Activated CD8-positive, alpha-beta memory T cell treated with anti-CD3 and anti-CD28 coated beads for 1 hour (primary cell): ENCODE data around the gene GPC1.
"Not testable (repeated sequence)": the region's sequence is repeated elsewhere in the genome, so short reads cannot be mapped to it uniquely, and the experiment has no call there.

ENCODE experiments used
- DNase-seq, 2 donors: peaks; one replicate each; pipeline ENCODE4 v3.0.0-alpha.2; 2020; ENCODE audit warnings: low read depth in 1 of 2; ENCODE audit errors: extremely low read depth in 1 of 2

Gene GPC1

GRCh38 chr2:240494194-240494793 is 58.8 kb downstream of the GPC1 start:
- no peak for DNase-seq

DNA sequence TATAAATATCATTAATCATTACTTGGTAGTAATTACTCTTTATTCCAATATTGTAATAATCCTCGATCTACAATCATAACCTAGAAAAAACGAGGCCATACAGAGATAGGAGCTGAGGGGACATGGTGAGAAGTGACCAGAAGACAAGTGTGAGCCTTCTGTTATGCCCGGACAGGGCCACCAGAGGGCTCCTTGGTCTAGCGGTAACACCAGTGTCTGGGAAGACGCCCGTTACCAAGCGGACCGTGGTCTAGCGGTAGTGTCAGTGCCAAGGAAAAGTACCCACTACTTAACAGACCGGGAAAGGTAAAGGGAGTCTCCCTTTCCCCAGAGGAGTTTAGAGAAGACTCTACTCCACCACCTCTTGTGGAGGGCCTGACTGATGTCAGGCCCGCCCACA is 59.5 kb downstream of the GPC1 start:
- DNase-seq, result not testable (repeated sequence)

DNA sequence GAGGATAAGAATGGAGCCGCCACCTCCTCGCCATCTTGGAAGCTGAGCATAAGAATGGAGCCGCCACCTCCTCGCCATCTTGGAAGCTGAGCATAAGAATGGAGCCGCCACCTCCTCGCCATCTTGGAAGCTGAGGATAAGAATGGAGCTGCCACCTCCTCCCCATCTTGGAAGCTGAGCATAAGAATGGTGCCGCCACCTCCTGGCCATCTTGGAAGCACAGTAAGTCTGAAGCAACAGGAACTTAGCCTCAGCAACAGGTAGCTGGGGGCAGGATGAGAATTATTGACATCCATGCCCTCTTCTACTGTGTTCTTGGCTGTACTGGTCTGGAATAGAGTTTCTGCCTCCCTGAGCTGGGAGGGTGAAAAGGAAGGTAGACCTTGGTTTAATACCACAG is 61.6 kb downstream of the GPC1 start:
- not testable (repeated sequence) for DNase-seq

GRCh38 chr2:240498171-240498957 is 62.9 kb downstream of the GPC1 start:
- DNase-seq, result no peak

- DNase-seq, result no peak
Observed at GRCh38 chr2:240498958-240499260, 63.4 kb downstream of the GPC1 start.

DNA sequence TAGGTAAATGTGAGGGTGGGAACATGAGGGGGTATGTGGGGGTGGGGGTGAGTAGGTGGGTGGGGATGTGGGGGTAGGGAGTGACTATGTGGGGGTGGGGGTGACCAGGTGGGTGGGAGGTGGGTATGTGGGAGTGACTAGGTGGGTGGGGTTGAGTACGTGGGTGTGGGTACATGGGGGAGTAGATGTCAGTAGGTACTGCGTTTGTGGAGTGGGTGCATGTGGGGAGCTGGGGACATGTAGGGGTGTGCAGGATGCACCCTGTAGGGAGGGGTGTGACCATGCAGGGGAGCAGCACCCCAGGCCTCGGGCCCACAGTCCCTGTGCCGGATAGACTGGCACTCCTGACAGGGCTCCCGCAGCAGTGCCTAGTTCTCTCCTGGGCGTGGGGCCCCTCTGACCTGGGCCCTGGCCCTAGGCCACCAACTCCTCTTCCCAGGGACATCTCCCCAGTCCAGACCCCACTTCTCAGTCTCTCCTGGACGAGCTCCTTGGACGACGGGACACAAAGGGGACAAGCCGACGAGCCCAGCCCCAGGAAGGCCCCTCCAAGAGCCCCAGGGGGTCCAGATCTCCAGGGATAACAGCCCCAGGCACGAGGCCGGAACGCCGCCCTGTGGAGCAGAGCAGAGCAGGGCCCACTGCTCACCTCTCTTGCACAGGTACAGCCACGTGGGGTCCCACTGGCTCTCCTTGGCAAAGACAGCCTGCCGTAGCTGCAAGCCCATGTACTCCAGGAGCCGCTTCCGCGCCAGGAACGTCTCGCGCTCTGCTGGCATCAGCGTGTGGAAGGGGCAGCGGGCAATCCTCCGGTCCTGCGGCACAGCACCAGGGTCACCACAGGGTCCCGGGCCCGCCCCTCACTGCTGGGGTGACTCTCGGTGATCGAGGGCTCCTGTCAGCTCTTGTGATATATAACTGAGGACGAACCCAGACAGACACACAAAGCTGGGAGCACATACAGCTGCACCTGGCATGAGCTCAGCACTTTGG is 64.1 kb downstream of the GPC1 start:
- no peak for DNase-seq

GRCh38 chr2:240500561-240501423 is 65.3 kb downstream of the GPC1 start:
- DNase-seq, result no peak

DNA sequence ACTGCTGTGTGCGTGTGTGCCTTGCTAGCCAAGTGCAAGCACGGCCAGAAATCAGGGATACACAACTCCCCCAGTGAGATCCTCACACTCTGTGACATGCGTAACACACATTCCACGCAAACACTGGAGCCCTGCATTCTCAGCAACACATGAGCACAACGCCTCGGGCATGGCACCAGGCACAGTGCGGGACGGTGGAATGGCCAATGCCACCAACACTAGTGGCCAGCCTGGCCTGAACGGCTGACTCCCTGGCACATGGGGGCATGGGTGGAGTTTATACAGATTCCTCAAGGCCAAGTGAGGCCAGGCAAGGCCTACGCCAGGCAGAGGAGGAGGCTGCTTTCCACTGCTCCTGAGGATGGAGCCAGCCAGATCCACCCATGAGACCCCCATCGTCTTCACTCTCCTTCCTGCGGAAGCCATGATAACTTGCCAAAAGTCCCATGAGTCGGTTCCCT is 66.1 kb downstream of the GPC1 start:
- no peak for DNase-seq

DNA sequence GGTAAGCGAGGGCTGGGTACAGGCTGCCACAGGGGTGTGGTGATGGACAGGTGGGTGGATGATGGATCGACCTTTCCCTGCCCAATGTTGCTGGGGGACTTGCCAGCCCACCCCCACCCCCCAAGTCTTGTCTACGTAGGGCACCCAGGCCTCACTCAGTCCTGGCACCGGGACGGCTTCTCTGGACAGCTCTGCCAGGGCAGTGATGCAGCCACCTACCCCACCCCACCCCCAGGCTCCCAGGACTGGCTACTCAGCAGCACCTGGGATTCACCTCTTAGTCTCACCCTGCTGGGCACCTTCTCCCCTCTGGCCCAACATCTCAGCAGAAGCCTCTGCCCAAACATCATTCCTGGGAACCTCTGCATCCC is 66.6 kb downstream of the GPC1 start:
- DNase-seq, result no peak

DNA sequence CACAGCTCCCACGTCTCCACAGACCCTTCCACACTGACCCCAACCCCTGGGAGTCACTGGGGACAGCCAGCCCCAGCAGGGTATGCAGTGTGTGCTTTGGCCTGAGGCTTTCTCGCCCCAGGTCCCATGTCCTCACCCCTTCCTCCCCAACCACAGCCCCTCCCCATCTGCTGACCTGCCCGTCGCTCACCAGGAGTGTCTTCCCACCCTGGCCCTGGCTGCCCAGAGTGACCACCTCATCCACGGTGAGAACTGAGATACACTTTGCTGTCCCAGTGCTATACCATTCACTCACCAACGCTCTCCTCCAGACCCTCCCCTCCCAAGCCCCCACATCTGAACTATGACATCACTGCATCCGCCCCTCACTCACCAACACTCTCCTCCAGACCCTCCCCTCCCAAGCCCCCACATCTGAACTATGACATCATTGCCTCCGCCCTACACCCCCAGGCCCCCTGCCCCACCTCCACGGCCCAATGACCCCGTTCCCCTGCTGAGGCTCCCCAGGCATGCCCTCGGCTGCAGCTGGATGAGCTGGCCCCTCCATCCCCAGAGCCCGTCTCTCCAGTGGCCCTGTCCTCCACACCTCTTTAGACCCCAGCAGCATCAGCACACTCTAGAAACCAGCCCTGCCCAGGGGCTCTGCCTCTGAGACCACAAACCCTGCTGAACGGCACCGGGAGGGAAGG is 67.1 kb downstream of the GPC1 start:
- DNase-seq, result no peak

DNA sequence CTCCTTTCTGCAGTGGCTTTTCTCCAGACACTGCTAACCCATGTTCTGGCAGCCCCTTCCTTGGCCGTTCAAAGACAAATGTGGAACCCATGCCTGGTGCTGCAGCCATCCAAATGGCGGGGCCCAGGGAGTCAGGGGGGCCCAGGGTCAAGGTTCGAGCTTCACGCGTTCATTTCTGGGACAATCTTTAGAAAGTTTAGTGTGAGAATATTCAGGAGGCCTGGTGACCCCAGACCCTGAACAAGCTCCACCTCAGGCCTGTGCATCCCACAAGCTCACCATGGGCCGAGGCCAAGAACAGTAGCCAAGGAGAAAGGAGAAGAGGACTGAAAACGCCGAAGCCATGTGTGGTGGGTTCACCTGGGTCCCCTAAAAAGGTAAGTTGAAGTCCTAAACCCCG is 67.9 kb downstream of the GPC1 start:
- no peak for DNase-seq

DNA sequence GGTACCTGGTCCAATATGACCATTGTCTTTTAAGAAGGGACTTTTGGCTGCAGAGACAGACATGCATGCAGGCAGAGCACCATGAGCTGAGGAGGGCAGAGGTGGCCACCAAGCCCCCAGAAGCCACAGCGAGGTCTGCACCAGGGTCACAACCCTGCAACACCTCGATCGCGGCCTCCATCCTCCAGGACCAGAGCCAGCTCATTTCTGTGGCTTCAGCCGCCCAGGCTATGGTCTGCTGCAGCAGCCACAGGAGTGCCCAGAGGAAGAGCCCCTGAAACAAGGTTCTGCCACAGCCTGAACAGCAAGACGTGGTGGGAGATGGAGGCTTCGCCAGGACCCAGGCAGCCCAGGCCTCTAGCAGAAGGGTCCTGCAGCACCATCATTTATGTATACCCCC is 68.4 kb downstream of the GPC1 start:
- DNase-seq, result no peak

GRCh38 chr2:240505910-240506309 is 70.4 kb downstream of the GPC1 start:
- no peak for DNase-seq

DNA sequence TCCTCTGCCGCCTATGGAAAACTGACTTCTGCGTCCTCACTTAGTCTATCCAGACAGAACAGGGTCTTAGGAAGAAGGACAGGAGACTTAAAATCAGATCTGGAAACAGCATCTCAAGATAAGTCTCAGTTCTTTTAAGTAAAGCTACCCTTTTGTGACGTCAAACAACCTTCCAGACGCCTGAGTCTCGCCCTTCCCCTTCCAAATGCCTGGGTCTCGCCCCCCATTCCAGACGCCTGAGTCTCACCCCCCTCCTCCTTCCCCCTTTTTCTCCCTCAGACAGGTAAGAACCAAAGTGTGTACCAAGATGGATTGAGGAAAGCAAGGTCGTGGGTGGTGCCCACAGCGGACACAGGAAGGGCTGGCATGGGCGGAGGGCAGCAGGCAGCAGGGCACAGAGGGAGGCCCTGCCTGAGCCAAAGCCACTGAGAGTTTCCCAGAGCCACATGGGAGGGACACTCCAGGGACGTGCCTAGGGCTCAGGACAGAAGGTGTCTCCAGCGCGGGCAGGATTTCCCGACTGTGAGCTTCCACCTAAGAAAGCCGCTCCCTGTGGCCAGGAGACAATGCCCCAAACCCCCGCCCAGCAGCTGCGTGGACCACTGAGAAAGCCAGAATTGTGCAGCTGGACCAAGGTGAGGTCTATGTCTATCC is 71.1 kb downstream of the GPC1 start:
- no peak for DNase-seq

- DNase-seq, result no peak
Observed at GRCh38 chr2:240507060-240507777, 71.8 kb downstream of the GPC1 start.

- no peak for DNase-seq
Observed at GRCh38 chr2:240507778-240508251, 72.4 kb downstream of the GPC1 start.

GRCh38 chr2:240508832-240509545 is 73.5 kb downstream of the GPC1 start:
- no peak for DNase-seq
